B cell (primary cell): ENCODE results near the gene GLRX2. TPM values are rescaled to one million over a fixed set of nuclear protein-coding genes. Genes with fewer than 3 reads are reported as not detected.

Source experiments
- ATAC-seq: fragments of 200-7000 bp; cut with Tn5 transposase; one replicate; pipeline ENCODE4 v1.10.0; 2021; ENCODE audit warnings: low read depth, mild to moderate bottlenecking, moderate number of reproducible peaks, moderate library complexity
- CTCF ChIA-PET: fragments of 350-600 bp; sonication (Branson Sonifier 250); formaldehyde crosslinking; loops from one replicate; lab custom pipeline; 2021; ENCODE audit warnings: antibody characterized with exemption, inconsistent platforms; lab: Charles Lee
- POLR2A ChIA-PET: fragments of 350-600 bp; sonication (Branson Sonifier 250); formaldehyde crosslinking; loops from one replicate; lab custom pipeline; 2021; ENCODE audit warnings: antibody characterized with exemption; lab: Charles Lee
- DNase-seq: peaks from one replicate; pipeline ENCODE4 v3.0.0; 2013
- H2AFZ ChIP-seq: 2 replicates; pipeline ENCODE4 v1.6.1; 2012; ENCODE audit warnings: mild to moderate bottlenecking, low read depth, low read length; ENCODE audit not compliant: insufficient read depth, poor library complexity, severe bottlenecking
- H3K27ac ChIP-seq, 2 donors: 1 replicate in 1 of 2; 2 replicates in 1 of 2; pipeline ENCODE4 v1.5.1; 2012 to 2013; ENCODE audit warnings: low read length in 2 of 2, mild to moderate bottlenecking in 2 of 2, moderate library complexity in 1 of 2
- H3K27me3 ChIP-seq, 4 experiments: fragments of 200-600 bp in 1 of 4; sonication (generic) in 1 of 4; replicated peaks in 1 of 4; 1 replicate in 2 of 4; 2 replicates in 2 of 4; pipeline versions ENCODE4 v1.6.1 to v1.7.0; 2013 to 2016; ENCODE audit warnings: low read length in 3 of 4, mild to moderate bottlenecking in 2 of 4, mixed read lengths in 1 of 4, moderate library complexity in 1 of 4; ENCODE audit not compliant: insufficient read depth in 4 of 4, control insufficient read depth in 3 of 4; ENCODE audit errors: control extremely low read depth in 1 of 4
- H3K36me3 ChIP-seq, 2 experiments: replicated peaks in 1 of 2; 1 replicate in 1 of 2; 2 replicates in 1 of 2; pipeline versions ENCODE4 v1.6.1 to v1.7.1; 2013; ENCODE audit warnings: low read length in 1 of 2; ENCODE audit not compliant: insufficient read depth in 2 of 2, control insufficient read depth in 1 of 2; ENCODE audit errors: control extremely low read depth in 1 of 2, extremely low read depth in 1 of 2
- H3K4me1 ChIP-seq, 2 donors: fragments of 200-600 bp in 1 of 2; sonication (generic) in 1 of 2; 1 replicate in 1 of 2; 2 replicates in 1 of 2; pipeline versions ENCODE4 v1.5.1 to v1.6.1; 2013 to 2017; ENCODE audit warnings: low read length in 2 of 2; ENCODE audit not compliant: control insufficient read depth in 2 of 2, insufficient read depth in 2 of 2
- H3K4me2 ChIP-seq: replicated peaks from 2 replicates; pipeline ENCODE3; 2012; ENCODE audit warnings: mild to moderate bottlenecking, low read depth, low read length; ENCODE audit not compliant: poor library complexity, severe bottlenecking
- H3K4me3 ChIP-seq, 5 experiments: fragments of 200-600 bp in 1 of 5; sonication (generic) in 1 of 5; 1 replicate in 3 of 5; 2 replicates in 2 of 5; pipeline versions ENCODE4 v1.5.1 to v1.7.0; 2011 to 2016; ENCODE audit warnings: low read length in 4 of 5, mild to moderate bottlenecking in 4 of 5, low read depth in 2 of 5, control low read depth in 1 of 5, moderate library complexity in 1 of 5; ENCODE audit not compliant: insufficient read depth in 1 of 5; ENCODE audit errors: control extremely low read depth in 1 of 5, extremely low read depth in 1 of 5
- H3K79me2 ChIP-seq: fragments of 200-600 bp; sonication (generic); one replicate; pipeline ENCODE4 v1.6.0; 2016; ENCODE audit warnings: low read length; ENCODE audit not compliant: control insufficient read depth, insufficient read depth
- H3K9ac ChIP-seq: fragments of 200-600 bp; sonication (generic); 2 replicates; pipeline ENCODE4 v1.6.1; 2017; ENCODE audit warnings: mild to moderate bottlenecking, low read length, moderate library complexity
- H3K9me3 ChIP-seq, 3 donors: one replicate each; pipeline versions ENCODE4 v1.6.1 to v1.7.1; 2013; ENCODE audit warnings: low read length in 2 of 3; ENCODE audit not compliant: control insufficient read depth in 2 of 3, insufficient read depth in 1 of 3; ENCODE audit errors: control extremely low read depth in 1 of 3
- H4K20me1 ChIP-seq: 2 replicates; pipeline ENCODE4 v1.6.0; 2012; ENCODE audit warnings: mild to moderate bottlenecking, low read length; ENCODE audit not compliant: insufficient read depth, control insufficient read depth, poor library complexity, severe bottlenecking
- H3K27ac Mint-ChIP-seq: one replicate; pipeline ENCODE4 v1.8.0; 2021; ENCODE audit warnings: mixed read lengths
- H3K27me3 Mint-ChIP-seq: one replicate; pipeline ENCODE4 v1.8.0; 2021; ENCODE audit warnings: mixed read lengths
- H3K4me1 Mint-ChIP-seq: one replicate; pipeline ENCODE4 v1.8.0; 2021; ENCODE audit warnings: mixed read lengths
- H3K4me3 Mint-ChIP-seq: one replicate; pipeline ENCODE4 v1.8.0; 2021; ENCODE audit warnings: mixed read lengths
- H3K9me3 Mint-ChIP-seq: one replicate; pipeline ENCODE4 v1.8.0; 2022; ENCODE audit warnings: mixed read lengths; ENCODE audit not compliant: insufficient read depth
- EZH2 ChIP-seq: IDR thresholded peaks from 2 replicates; pipeline ENCODE4 v1.6.1; 2012; ENCODE audit warnings: borderline replicate concordance, low read depth, mild to moderate bottlenecking, moderate library complexity, low read length; ENCODE audit not compliant: insufficient read depth, poor library complexity, severe bottlenecking
- intact Hi-C: fragments of 100-400 bp; cut with micrococcal nuclease; formaldehyde crosslinking; loops from one replicate; pipeline ENCODE4 v1.10.0; 2022
- polyA plus RNA-seq: library from polyadenylated mRNA; depleted of rRNA; stranded (reverse); fragments of >200 nt; gene quantifications from 2 replicates; pipeline ENCODE4 v1.2.3, GENCODE V29; 2012
- total RNA-seq, 2 donors: library from RNA; stranded (reverse); fragments of 120-200 nt in 1 of 2; gene quantifications; 1 replicate in 1 of 2; 2 replicates in 1 of 2; pipeline versions ENCODE4 v1.2.3 to v1.2.4, GENCODE V29; 2013 to 2022
- TF ChIP-seq, protein P1 (sequence below): fragments of 200-600 bp; IDR thresholded peaks from one replicate; pipeline ENCODE4 v1.8.0; 2022; ENCODE audit warnings: antibody characterized with exemption, mild to moderate bottlenecking

The GLRX2 gene
- total and polyA plus RNA-seq, 2 donors (not counting 1 experiment from before 2014, with no cell fraction given) = 2.7 to 12.9 TPM

DNA sequence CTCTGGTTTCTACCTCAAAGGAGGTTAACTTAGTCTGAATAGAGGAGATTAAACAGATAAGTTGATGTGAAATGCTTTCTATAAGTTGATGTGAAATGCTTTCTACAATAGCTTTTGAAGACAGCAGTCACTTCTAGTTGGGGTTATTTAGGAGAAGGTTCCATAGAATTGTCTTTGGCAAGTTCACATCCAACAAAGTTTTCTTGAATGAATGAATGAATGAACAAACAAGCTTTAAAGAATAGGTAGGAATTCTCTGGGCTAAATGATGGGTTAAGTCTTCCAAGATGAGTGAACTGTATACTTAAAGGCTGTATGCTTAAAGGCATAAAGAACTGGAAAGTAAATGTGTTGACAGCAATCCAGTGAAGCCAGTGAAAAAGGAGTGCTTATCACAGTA lies 18.5 kb upstream of the GLRX2 start:
- H3K9ac ChIP-seq = no peak overlapping the region
- H3K27me3 Mint-ChIP-seq = no peaks in the 10 kb centered on the region
- no peaks in the 10 kb centered on the region for H3K27me3 ChIP-seq
- no peak for TF ChIP-seq EZH2
- TF ChIP-seq, protein P1, sequence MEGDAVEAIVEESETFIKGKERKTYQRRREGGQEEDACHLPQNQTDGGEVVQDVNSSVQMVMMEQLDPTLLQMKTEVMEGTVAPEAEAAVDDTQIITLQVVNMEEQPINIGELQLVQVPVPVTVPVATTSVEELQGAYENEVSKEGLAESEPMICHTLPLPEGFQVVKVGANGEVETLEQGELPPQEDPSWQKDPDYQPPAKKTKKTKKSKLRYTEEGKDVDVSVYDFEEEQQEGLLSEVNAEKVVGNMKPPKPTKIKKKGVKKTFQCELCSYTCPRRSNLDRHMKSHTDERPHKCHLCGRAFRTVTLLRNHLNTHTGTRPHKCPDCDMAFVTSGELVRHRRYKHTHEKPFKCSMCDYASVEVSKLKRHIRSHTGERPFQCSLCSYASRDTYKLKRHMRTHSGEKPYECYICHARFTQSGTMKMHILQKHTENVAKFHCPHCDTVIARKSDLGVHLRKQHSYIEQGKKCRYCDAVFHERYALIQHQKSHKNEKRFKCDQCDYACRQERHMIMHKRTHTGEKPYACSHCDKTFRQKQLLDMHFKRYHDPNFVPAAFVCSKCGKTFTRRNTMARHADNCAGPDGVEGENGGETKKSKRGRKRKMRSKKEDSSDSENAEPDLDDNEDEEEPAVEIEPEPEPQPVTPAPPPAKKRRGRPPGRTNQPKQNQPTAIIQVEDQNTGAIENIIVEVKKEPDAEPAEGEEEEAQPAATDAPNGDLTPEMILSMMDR = no peak
- peaks cover 31% of the 10 kb centered on the region for H4K20me1 ChIP-seq
- H3K4me2 ChIP-seq = peak overlapping the region; percentile 86
- ChIA-PET CTCF (interaction anchor here (2.7 to 4.3 kb wide), 3 partner anchors 65 to 649 kb away, joined by 20 to 32 read pairs (median 21); partner anchors contain the start of genes RO60 and UCHL5), POLR2A (interaction anchor here (0.5 kb wide), 1 partner anchor 18 kb away, joined by 4 read pairs; no protein-coding TSS in a partner anchor)
- H3K4me1 ChIP-seq = peaks cover 20 to 21% of the 10 kb centered on the region in 2 donors
- H2AFZ ChIP-seq = no peak overlapping the region
- no peaks in the 10 kb centered on the region for H3K9me3 ChIP-seq
- no peak overlapping the region for H3K27ac ChIP-seq
- peaks cover 56% of the 10 kb centered on the region for H3K79me2 ChIP-seq
- no peak for ATAC-seq
- H3K9me3 Mint-ChIP-seq = no peaks in the 10 kb centered on the region
- H3K27ac Mint-ChIP-seq = no peak overlapping the region
- no peak overlapping the region for H3K4me3 ChIP-seq
- intact Hi-C loops = loop anchor here (2.0 to 5.0 kb wide), 2 partner anchors 414 to 647 kb away; no protein-coding TSS in a partner anchor
- peaks cover 0 to 16% of the 10 kb centered on the region in 2 experiments for H3K36me3 ChIP-seq
- no peak for DNase-seq
- peak overlapping the region; percentile 90 for H3K4me3 Mint-ChIP-seq
- H3K4me1 Mint-ChIP-seq = peaks cover 42% of the 10 kb centered on the region
